HG03103 (cell line): ENCODE results near the gene SUN5.

ENCODE experiments used
- ATAC-seq: cut with Tn5 transposase; IDR thresholded peaks from one replicate; pipeline ENCODE4 v1.9.1; 2021; ENCODE audit warnings: low read depth; ENCODE audit not compliant: unreplicated experiment

SUN5 gene

GRCh38 chr20:33027769-33028751 lies 23.8 kb upstream of the SUN5 start:
- ATAC-seq, result no peak

GRCh38 chr20:33026779-33027759 lies 22.8 kb upstream of the SUN5 start:
- ATAC-seq, result no peak

- no peak for ATAC-seq
These were observed 22.0 kb upstream of the SUN5 start for GRCh38 chr20:33026072-33026778.

- ATAC-seq, result no peak
These were observed 21.2 kb upstream of the SUN5 start for GRCh38 chr20:33025318-33025876.

- no peak for ATAC-seq
These were observed 20.5 kb upstream of the SUN5 start for GRCh38 chr20:33024609-33025317.

- no peak for ATAC-seq
These were observed 20.0 kb upstream of the SUN5 start for GRCh38 chr20:33024243-33024560.

GRCh38 chr20:33023439-33024242 lies 19.4 kb upstream of the SUN5 start:
- no peak for ATAC-seq

GRCh38 chr20:33022694-33023438 lies 18.6 kb upstream of the SUN5 start:
- ATAC-seq, result no peak

- no peak for ATAC-seq
These were observed 18.1 kb upstream of the SUN5 start for GRCh38 chr20:33022289-33022688.

- no peak for ATAC-seq
These were observed 17.6 kb upstream of the SUN5 start for GRCh38 chr20:33021879-33022278.

GRCh38 chr20:33020278-33021161 lies 16.3 kb upstream of the SUN5 start:
- no peak for ATAC-seq

- ATAC-seq, result no peak
These were observed 15.4 kb upstream of the SUN5 start for GRCh38 chr20:33019465-33020277.

GRCh38 chr20:33018169-33018931 lies 14.1 kb upstream of the SUN5 start:
- ATAC-seq, result no peak

GRCh38 chr20:33017542-33017941 lies 13.3 kb upstream of the SUN5 start:
- no peak for ATAC-seq

GRCh38 chr20:33016581-33017109 lies 12.4 kb upstream of the SUN5 start:
- ATAC-seq, result no peak
